Suprapubic skin (tissue), 4 donors: ENCODE data around the gene FMNL2.

ENCODE experiments used
- EP300 ChIP-seq: sonication (generic); formaldehyde crosslinking; IDR thresholded peaks from one replicate; pipeline ENCODE4 v1.6.1; 2017; ENCODE audit warnings: antibody characterized with exemption
- POLR2A ChIP-seq, 2 donors: fragments of 450-650 bp; IDR thresholded peaks; one replicate each; pipeline ENCODE4 v1.6.1; 2017; ENCODE audit warnings: antibody characterized with exemption in 2 of 2, mild to moderate bottlenecking in 2 of 2, moderate library complexity in 2 of 2
- POLR2AphosphoS5 ChIP-seq, 3 donors: sonication (generic); formaldehyde crosslinking; IDR thresholded peaks; one replicate each; pipeline ENCODE4 v1.6.1; 2017; ENCODE audit warnings: antibody characterized with exemption in 3 of 3
- TF ChIP-seq, protein P1 (sequence below), 2 donors: fragments of 200-600 bp in 1 of 2; fragments of 450-650 bp in 1 of 2; sonication (generic) in 1 of 2; IDR thresholded peaks; one replicate each; pipeline ENCODE4 v1.5.1; 2016 to 2019; ENCODE audit warnings: antibody characterized with exemption in 2 of 2, mild to moderate bottlenecking in 1 of 2, moderate library complexity in 1 of 2

DNA sequence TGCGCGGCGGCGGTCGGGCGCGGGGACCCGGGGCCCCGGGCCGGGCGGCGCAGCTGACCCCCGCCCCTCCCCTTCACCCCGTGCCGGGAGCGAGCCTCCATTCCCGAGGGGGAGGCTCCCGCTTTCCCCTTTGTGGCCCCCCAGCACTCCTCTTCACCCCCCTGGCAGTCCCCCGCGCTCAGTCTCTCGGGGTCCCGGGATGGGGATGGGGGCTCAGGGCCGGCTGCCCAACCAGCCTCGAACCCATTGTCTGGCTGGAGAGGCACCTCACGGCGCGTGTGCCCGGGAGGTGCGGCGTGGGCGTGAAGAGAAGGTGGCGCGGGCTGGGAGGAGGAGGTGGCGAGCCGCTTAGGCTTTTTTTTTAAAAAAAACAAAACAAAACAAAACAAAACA is 748 bp downstream of the FMNL2 start:
- TF ChIP-seq POLR2A (IDR thresholded peaks at IDR 0.05) (no peak), POLR2AphosphoS5 (IDR thresholded peaks at IDR 0.05) (no peak), EP300 (no peak)
- TF ChIP-seq, protein P1, sequence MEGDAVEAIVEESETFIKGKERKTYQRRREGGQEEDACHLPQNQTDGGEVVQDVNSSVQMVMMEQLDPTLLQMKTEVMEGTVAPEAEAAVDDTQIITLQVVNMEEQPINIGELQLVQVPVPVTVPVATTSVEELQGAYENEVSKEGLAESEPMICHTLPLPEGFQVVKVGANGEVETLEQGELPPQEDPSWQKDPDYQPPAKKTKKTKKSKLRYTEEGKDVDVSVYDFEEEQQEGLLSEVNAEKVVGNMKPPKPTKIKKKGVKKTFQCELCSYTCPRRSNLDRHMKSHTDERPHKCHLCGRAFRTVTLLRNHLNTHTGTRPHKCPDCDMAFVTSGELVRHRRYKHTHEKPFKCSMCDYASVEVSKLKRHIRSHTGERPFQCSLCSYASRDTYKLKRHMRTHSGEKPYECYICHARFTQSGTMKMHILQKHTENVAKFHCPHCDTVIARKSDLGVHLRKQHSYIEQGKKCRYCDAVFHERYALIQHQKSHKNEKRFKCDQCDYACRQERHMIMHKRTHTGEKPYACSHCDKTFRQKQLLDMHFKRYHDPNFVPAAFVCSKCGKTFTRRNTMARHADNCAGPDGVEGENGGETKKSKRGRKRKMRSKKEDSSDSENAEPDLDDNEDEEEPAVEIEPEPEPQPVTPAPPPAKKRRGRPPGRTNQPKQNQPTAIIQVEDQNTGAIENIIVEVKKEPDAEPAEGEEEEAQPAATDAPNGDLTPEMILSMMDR (IDR thresholded peaks at IDR 0.05) = no peak
